CD4-positive, alpha-beta T cell treated with Interleukin-1 beta for 1 hour (primary cell): ENCODE data around the gene SOWAHB.
"Not testable (repeated sequence)": the region's sequence is repeated elsewhere in the genome, so short reads cannot be mapped to it uniquely, and the experiment has no call there.

Experiments
- DNase-seq, 2 donors: peaks; one replicate each; pipeline ENCODE4 v3.0.0-alpha.2; 2020 to 2022

SOWAHB gene

GRCh38 chr4:76894537-76895255 is 3.2 kb downstream of the SOWAHB start:
- no peak for DNase-seq

- DNase-seq: no peak
Observed at GRCh38 chr4:76892601-76893000, 5.3 kb downstream of the SOWAHB start.

GRCh38 chr4:76892001-76892400 is 5.9 kb downstream of the SOWAHB start:
- DNase-seq: no peak

- DNase-seq: no peak
Observed at GRCh38 chr4:76886848-76887441, 11.0 kb downstream of the SOWAHB start.

- no peak for DNase-seq
Observed at GRCh38 chr4:76886214-76886613, 11.7 kb downstream of the SOWAHB start.

GRCh38 chr4:76883147-76883546 is 14.8 kb downstream of the SOWAHB start:
- no peak for DNase-seq

- no peak for DNase-seq
Observed at GRCh38 chr4:76882630-76883029, 15.3 kb downstream of the SOWAHB start.

- DNase-seq: no peak
Observed at GRCh38 chr4:76881375-76881774, 16.6 kb downstream of the SOWAHB start.

GRCh38 chr4:76879731-76880364 is 18.1 kb downstream of the SOWAHB start:
- no peak for DNase-seq

GRCh38 chr4:76878641-76879165 is 19.2 kb downstream of the SOWAHB start:
- not testable (repeated sequence) for DNase-seq

GRCh38 chr4:76874176-76874575 is 23.8 kb downstream of the SOWAHB start:
- DNase-seq: no peak

GRCh38 chr4:76873495-76873894 is 24.4 kb downstream of the SOWAHB start:
- no peak for DNase-seq

- DNase-seq: no peak
Observed at GRCh38 chr4:76872556-76872955, 25.4 kb downstream of the SOWAHB start.

GRCh38 chr4:76868780-76869179 is 29.2 kb downstream of the SOWAHB start:
- DNase-seq: not testable (repeated sequence)

GRCh38 chr4:76867880-76868655 is 29.9 kb downstream of the SOWAHB start:
- DNase-seq: no peak

- no peak for DNase-seq
Observed at GRCh38 chr4:76867377-76867776, 30.6 kb downstream of the SOWAHB start.

GRCh38 chr4:76866641-76867040 is 31.3 kb downstream of the SOWAHB start:
- no peak for DNase-seq

- DNase-seq: no peak
Observed at GRCh38 chr4:76858319-76858718, 39.6 kb downstream of the SOWAHB start.

GRCh38 chr4:76857074-76857409 is 40.9 kb downstream of the SOWAHB start:
- DNase-seq: no peak

- DNase-seq: no peak
Observed at GRCh38 chr4:76856243-76857073, 41.5 kb downstream of the SOWAHB start.

GRCh38 chr4:76854858-76855257 is 43.1 kb downstream of the SOWAHB start:
- DNase-seq: no peak

- DNase-seq: no peak
Observed at GRCh38 chr4:76851375-76851774, 46.6 kb downstream of the SOWAHB start.
